ENCODE results near the gene LCLAT1.
"Not testable (repeated sequence)": the region's sequence is repeated elsewhere in the genome, so short reads cannot be mapped to it uniquely, and the experiment has no call there.

Gene LCLAT1

GRCh38 chr2:30629866-30630265 lies 182.8 kb downstream of the LCLAT1 start:
- H3K4me3 ChIP-seq (ENCODE audit: control insufficient read depth in 1 of 7, extremely low read depth in 1 of 7, insufficient read depth in 4 of 7, low read depth in 2 of 7, low read length in 6 of 7) = no peak overlapping the region
- no peak for DNase-seq
- no peaks in the 10 kb centered on the region for H3K27me3 ChIP-seq (replicated peaks in 2 of 5; ENCODE audit: control insufficient read depth in 4 of 5, insufficient read depth in 5 of 5, low read length in 4 of 5)
- 98% methylated on average over 4 of the region's 6 CpGs for WGBS (ENCODE audit: insufficient coverage)
- ChIA-PET CTCF (interaction anchor here (0.7 kb wide), 1 partner anchor 907 kb away, joined by 3 read pairs; no protein-coding TSS in a partner anchor), POLR2A (no interaction called here)
- no peak overlapping the region for H3K27ac ChIP-seq (ENCODE audit: insufficient read depth in 1 of 2, low read depth in 1 of 2, low read length in 2 of 2, poor library complexity in 1 of 2, severe bottlenecking in 2 of 2)
- no peaks in the 10 kb centered on the region for H3K9me3 ChIP-seq (ENCODE audit: control extremely low read depth in 1 of 5, control insufficient read depth in 4 of 5, insufficient read depth in 2 of 5, low read depth in 1 of 5, low read length in 4 of 5)
- no peaks in the 10 kb centered on the region for H3K36me3 ChIP-seq (ENCODE audit: control insufficient read depth in 4 of 4, insufficient read depth in 4 of 4, low read length in 3 of 4)
- H3K4me1 ChIP-seq (ENCODE audit: control extremely low read depth in 1 of 4, control insufficient read depth in 4 of 4, insufficient read depth in 4 of 4, low read length in 3 of 4) = peaks cover 0 to 9% (median 7%) of the 10 kb centered on the region in 4 experiments

- no CpG with 5 or more reads among the region's 1 CpG for WGBS (ENCODE audit: insufficient coverage)
- DNase-seq = peak; percentile 16 to 53 (median 52)
- H3K4me3 ChIP-seq (ENCODE audit: control insufficient read depth in 1 of 7, extremely low read depth in 1 of 7, insufficient read depth in 4 of 7, low read depth in 2 of 7, low read length in 6 of 7) = no peak overlapping the region
- no peak overlapping the region for H3K27ac ChIP-seq (ENCODE audit: insufficient read depth in 1 of 2, low read depth in 1 of 2, low read length in 2 of 2, poor library complexity in 1 of 2, severe bottlenecking in 2 of 2)
- CTCF ChIA-PET = no interaction called here
- no peaks in the 10 kb centered on the region for H3K36me3 ChIP-seq (ENCODE audit: control insufficient read depth in 4 of 4, insufficient read depth in 4 of 4, low read length in 3 of 4)
- H3K9me3 ChIP-seq (ENCODE audit: control extremely low read depth in 1 of 5, control insufficient read depth in 4 of 5, insufficient read depth in 2 of 5, low read depth in 1 of 5, low read length in 4 of 5) = no peaks in the 10 kb centered on the region
- peaks cover 0 to 12% (median 7%) of the 10 kb centered on the region in 4 experiments for H3K4me1 ChIP-seq (ENCODE audit: control extremely low read depth in 1 of 4, control insufficient read depth in 4 of 4, insufficient read depth in 4 of 4, low read length in 3 of 4)
- POLR2A ChIA-PET = no interaction called here
- H3K27me3 ChIP-seq (replicated peaks in 2 of 5; ENCODE audit: control insufficient read depth in 4 of 5, insufficient read depth in 5 of 5, low read length in 4 of 5) = no peaks in the 10 kb centered on the region
Measured at GRCh38 chr2:30631051-30631671, 184.1 kb downstream of the LCLAT1 start.

- Histone ChIP-seq H3K27ac (ENCODE audit: insufficient read depth in 1 of 2, low read depth in 1 of 2, low read length in 2 of 2, poor library complexity in 1 of 2, severe bottlenecking in 2 of 2) (no peak overlapping the region), H3K9me3 (ENCODE audit: control extremely low read depth in 1 of 5, control insufficient read depth in 4 of 5, insufficient read depth in 2 of 5, low read depth in 1 of 5, low read length in 4 of 5) (no peaks in the 10 kb centered on the region), H3K4me1 (ENCODE audit: control extremely low read depth in 1 of 4, control insufficient read depth in 4 of 4, insufficient read depth in 4 of 4, low read length in 3 of 4) (peaks cover 3 to 14% (median 7%) of the 10 kb centered on the region in 4 experiments), H3K36me3 (ENCODE audit: control insufficient read depth in 4 of 4, insufficient read depth in 4 of 4, low read length in 3 of 4) (no peaks in the 10 kb centered on the region), H3K27me3 (replicated peaks in 2 of 5; ENCODE audit: control insufficient read depth in 4 of 5, insufficient read depth in 5 of 5, low read length in 4 of 5) (no peaks in the 10 kb centered on the region), H3K4me3 (ENCODE audit: control insufficient read depth in 1 of 7, extremely low read depth in 1 of 7, insufficient read depth in 4 of 7, low read depth in 2 of 7, low read length in 6 of 7) (no peak overlapping the region)
- DNase-seq = no peak
- 95% methylated on average over 4 of the region's 4 CpGs for WGBS (ENCODE audit: insufficient coverage)
- ChIA-PET CTCF (no interaction called here), POLR2A (no interaction called here)
Measured at GRCh38 chr2:30633039-30633438, 186.0 kb downstream of the LCLAT1 start.

GRCh38 chr2:30636311-30636710 lies 189.3 kb downstream of the LCLAT1 start:
- Histone ChIP-seq H3K27me3 (replicated peaks in 2 of 5; ENCODE audit: control insufficient read depth in 4 of 5, insufficient read depth in 5 of 5, low read length in 4 of 5) (no peaks in the 10 kb centered on the region), H3K27ac (ENCODE audit: insufficient read depth in 1 of 2, low read depth in 1 of 2, low read length in 2 of 2, poor library complexity in 1 of 2, severe bottlenecking in 2 of 2) (no peak overlapping the region), H3K36me3 (ENCODE audit: control insufficient read depth in 4 of 4, insufficient read depth in 4 of 4, low read length in 3 of 4) (peaks cover 0 to 15% (median 6%) of the 10 kb centered on the region in 4 experiments), H3K4me1 (ENCODE audit: control extremely low read depth in 1 of 4, control insufficient read depth in 4 of 4, insufficient read depth in 4 of 4, low read length in 3 of 4) (peaks cover 1 to 6% (median 2%) of the 10 kb centered on the region in 4 experiments), H3K9me3 (ENCODE audit: control extremely low read depth in 1 of 5, control insufficient read depth in 4 of 5, insufficient read depth in 2 of 5, low read depth in 1 of 5, low read length in 4 of 5) (no peaks in the 10 kb centered on the region), H3K4me3 (ENCODE audit: control insufficient read depth in 1 of 7, extremely low read depth in 1 of 7, insufficient read depth in 4 of 7, low read depth in 2 of 7, low read length in 6 of 7) (no peak overlapping the region)
- ChIA-PET POLR2A (no interaction called here), CTCF (no interaction called here)
- WGBS (ENCODE audit: insufficient coverage) = 57% methylated on average over 1 of the region's 1 CpG
- no peak for DNase-seq

- Histone ChIP-seq H3K4me1 (ENCODE audit: control extremely low read depth in 1 of 4, control insufficient read depth in 4 of 4, insufficient read depth in 4 of 4, low read length in 3 of 4) (peaks cover 0 to 5% (median 2%) of the 10 kb centered on the region in 4 experiments), H3K27me3 (replicated peaks in 2 of 5; ENCODE audit: control insufficient read depth in 4 of 5, insufficient read depth in 5 of 5, low read length in 4 of 5) (no peaks in the 10 kb centered on the region), H3K36me3 (ENCODE audit: control insufficient read depth in 4 of 4, insufficient read depth in 4 of 4, low read length in 3 of 4) (peaks cover 3 to 15% (median 9%) of the 10 kb centered on the region in 4 experiments), H3K27ac (ENCODE audit: insufficient read depth in 1 of 2, low read depth in 1 of 2, low read length in 2 of 2, poor library complexity in 1 of 2, severe bottlenecking in 2 of 2) (no peak overlapping the region), H3K9me3 (ENCODE audit: control extremely low read depth in 1 of 5, control insufficient read depth in 4 of 5, insufficient read depth in 2 of 5, low read depth in 1 of 5, low read length in 4 of 5) (no peaks in the 10 kb centered on the region), H3K4me3 (ENCODE audit: control insufficient read depth in 1 of 7, extremely low read depth in 1 of 7, insufficient read depth in 4 of 7, low read depth in 2 of 7, low read length in 6 of 7) (no peak overlapping the region)
- WGBS (ENCODE audit: insufficient coverage) = 83% methylated on average over 4 of the region's 5 CpGs
- CTCF ChIA-PET = no interaction called here
- no peak for DNase-seq
- POLR2A ChIA-PET = no interaction called here
Measured at GRCh38 chr2:30639836-30640235, 192.8 kb downstream of the LCLAT1 start.

GRCh38 chr2:30641765-30642345 lies 194.8 kb downstream of the LCLAT1 start:
- DNase-seq = no peak
- 100% methylated on average over 2 of the region's 3 CpGs for WGBS (ENCODE audit: insufficient coverage)
- POLR2A ChIA-PET = interaction anchor here (0.6 kb wide), 1 partner anchor 886 kb away, joined by 3 read pairs; no protein-coding TSS in a partner anchor

GRCh38 chr2:30643013-30643412 lies 196.0 kb downstream of the LCLAT1 start:
- H3K27ac ChIP-seq (ENCODE audit: insufficient read depth in 1 of 2, low read depth in 1 of 2, low read length in 2 of 2, poor library complexity in 1 of 2, severe bottlenecking in 2 of 2); H3K9me3 ChIP-seq (ENCODE audit: control extremely low read depth in 1 of 5, control insufficient read depth in 4 of 5, insufficient read depth in 2 of 5, low read depth in 1 of 5, low read length in 4 of 5); CTCF ChIA-PET; DNase-seq; H3K27me3 ChIP-seq (replicated peaks in 2 of 5; ENCODE audit: control insufficient read depth in 4 of 5, insufficient read depth in 5 of 5, low read length in 4 of 5); H3K4me3 ChIP-seq (ENCODE audit: control insufficient read depth in 1 of 7, extremely low read depth in 1 of 7, insufficient read depth in 4 of 7, low read depth in 2 of 7, low read length in 6 of 7); POLR2A ChIA-PET; H3K4me1 ChIP-seq (ENCODE audit: control extremely low read depth in 1 of 4, control insufficient read depth in 4 of 4, insufficient read depth in 4 of 4, low read length in 3 of 4): not testable (repeated sequence)
- WGBS (ENCODE audit: insufficient coverage) = no CpG with 5 or more reads among the region's 4 CpGs
- peaks cover 3 to 17% (median 9%) of the 10 kb centered on the region in 4 experiments for H3K36me3 ChIP-seq (ENCODE audit: control insufficient read depth in 4 of 4, insufficient read depth in 4 of 4, low read length in 3 of 4)

More at GRCh38 chr2:30641765-30642345, 194.8 kb downstream of the LCLAT1 start:
- H3K27me3 ChIP-seq (replicated peaks in 2 of 5; ENCODE audit: control insufficient read depth in 4 of 5, insufficient read depth in 5 of 5, low read length in 4 of 5) = no peaks in the 10 kb centered on the region
- peaks cover 3 to 17% (median 9%) of the 10 kb centered on the region in 4 experiments for H3K36me3 ChIP-seq (ENCODE audit: control insufficient read depth in 4 of 4, insufficient read depth in 4 of 4, low read length in 3 of 4)
- no peaks in the 10 kb centered on the region for H3K9me3 ChIP-seq (ENCODE audit: control extremely low read depth in 1 of 5, control insufficient read depth in 4 of 5, insufficient read depth in 2 of 5, low read depth in 1 of 5, low read length in 4 of 5)
- CTCF ChIA-PET = interaction anchor here (0.6 kb wide), 1 partner anchor 38 kb away, joined by 4 read pairs; no protein-coding TSS in a partner anchor
- no peaks in the 10 kb centered on the region for H3K4me1 ChIP-seq (ENCODE audit: control extremely low read depth in 1 of 4, control insufficient read depth in 4 of 4, insufficient read depth in 4 of 4, low read length in 3 of 4)
- H3K27ac ChIP-seq (ENCODE audit: insufficient read depth in 1 of 2, low read depth in 1 of 2, low read length in 2 of 2, poor library complexity in 1 of 2, severe bottlenecking in 2 of 2) = no peak overlapping the region
- H3K4me3 ChIP-seq (ENCODE audit: control insufficient read depth in 1 of 7, extremely low read depth in 1 of 7, insufficient read depth in 4 of 7, low read depth in 2 of 7, low read length in 6 of 7) = no peak overlapping the region

Data from common myeloid progenitor, CD34-positive (primary cell).